Smooth muscle cell (in vitro differentiated cells): Measurements from ENCODE around the gene EZR. TPM values are rescaled to one million over a fixed set of nuclear protein-coding genes. Genes with fewer than 3 reads are reported as not detected.

ENCODE experiments used
- DNase-seq: peaks from one replicate; lab custom pipeline; 2025; ENCODE audit not compliant: unreplicated experiment; lab: John Stamatoyannopoulos, UW
- H2AFZ ChIP-seq: fragments of 200-600 bp; sonication (generic); 2 replicates; pipeline ENCODE4 v1.6.0; 2016; ENCODE audit warnings: antibody characterized with exemption, low read depth, mild to moderate bottlenecking
- H3F3A ChIP-seq: fragments of 200-600 bp; sonication (generic); 2 replicates; pipeline ENCODE4 v1.6.0; 2017; ENCODE audit warnings: antibody characterized with exemption, low read depth
- H3K27ac ChIP-seq: fragments of 200-600 bp; sonication (generic); 2 replicates; pipeline ENCODE4 v1.5.1; 2016; ENCODE audit warnings: low read depth, mild to moderate bottlenecking
- H3K27me3 ChIP-seq: fragments of 200-600 bp; sonication (generic); 2 replicates; pipeline ENCODE4 v1.6.1; 2016; ENCODE audit warnings: low read depth, mild to moderate bottlenecking
- H3K36me3 ChIP-seq: fragments of 200-600 bp; sonication (generic); 2 replicates; pipeline ENCODE4 v1.5.1; 2016; ENCODE audit warnings: low read depth
- H3K4me1 ChIP-seq: fragments of 200-600 bp; sonication (generic); 2 replicates; pipeline ENCODE4 v1.5.1; 2016; ENCODE audit warnings: low read depth
- H3K4me2 ChIP-seq: fragments of 200-600 bp; sonication (generic); 2 replicates; pipeline ENCODE4 v1.6.0; 2016; ENCODE audit warnings: mild to moderate bottlenecking
- H3K4me3 ChIP-seq: fragments of 200-600 bp; sonication (generic); 2 replicates; pipeline ENCODE4 v1.5.1; 2016; ENCODE audit warnings: mild to moderate bottlenecking
- H3K79me2 ChIP-seq: fragments of 200-600 bp; sonication (generic); 2 replicates; pipeline ENCODE4 v1.6.0; 2016; ENCODE audit warnings: low read depth, mild to moderate bottlenecking
- H3K9ac ChIP-seq: fragments of 200-600 bp; sonication (generic); 2 replicates; pipeline ENCODE4 v1.6.0; 2016; ENCODE audit warnings: low read depth
- H3K9me3 ChIP-seq: fragments of 200-600 bp; sonication (generic); replicated peaks from 2 replicates; pipeline ENCODE4 v1.5.1; 2016; ENCODE audit warnings: low read depth
- H4K20me1 ChIP-seq: fragments of 200-600 bp; sonication (generic); 2 replicates; pipeline ENCODE4 v1.6.0; 2016; ENCODE audit warnings: low read depth
- WGBS: methylation state at CpG from one replicate; pipeline ENCODE4 v1.1.7; 2016; ENCODE audit warnings: low lambda C conversion rate; 5-methylcytosine and 5-hydroxymethylcytosine counted together
- polyA plus RNA-seq: library from polyadenylated mRNA; unstranded; fragments of >200 nt; fragmentation: Nextera tagmentation; extraction: Ambion mirVana; gene quantifications from 2 replicates; pipeline ENCODE4 v1.2.1, GENCODE V29; 2016
- total RNA-seq: library from RNA; depleted of rRNA; stranded (reverse); fragments of >200 nt; gene quantifications from 2 replicates; pipeline ENCODE4 v1.2.3, GENCODE V29; 2014
- TF ChIP-seq, protein P1 (sequence below): fragments of 200-600 bp; sonication (generic); IDR thresholded peaks from 2 replicates; pipeline ENCODE4 v1.5.1; 2017; ENCODE audit warnings: borderline replicate concordance, mild to moderate bottlenecking, antibody characterized with exemption; ENCODE audit not compliant: insufficient read depth, poor library complexity, severe bottlenecking

The EZR gene
- total and polyA plus RNA-seq, 2 experiments from 2014 or later = 55.0 to 113 TPM

DNA sequence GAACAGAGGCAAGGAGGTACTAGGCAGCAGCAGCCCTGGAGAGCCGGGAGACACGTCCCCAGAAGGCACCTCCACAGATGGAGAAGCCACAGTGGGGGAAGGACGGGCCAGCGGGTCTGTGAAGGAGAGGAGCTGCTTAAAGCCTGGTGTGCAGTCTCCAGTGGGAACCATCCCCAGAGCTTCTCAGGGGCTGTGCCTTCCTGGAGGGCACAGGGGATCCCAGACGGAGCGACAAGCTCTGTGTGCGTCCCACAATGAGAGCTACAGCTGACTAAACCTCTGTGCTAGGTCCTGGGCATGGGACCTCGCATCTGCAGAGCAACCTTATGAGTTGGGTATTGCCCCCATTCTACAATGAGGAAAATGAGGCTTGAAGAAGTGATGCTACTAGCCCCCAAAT is 50.7 kb downstream of the EZR start:
- Histone ChIP-seq H3K9ac (no peak overlapping the region), H4K20me1 (peaks cover 7% of the 10 kb centered on the region), H3K9me3 (no peaks in the 10 kb centered on the region), H3K27me3 (no peaks in the 10 kb centered on the region), H3K36me3 (no peaks in the 10 kb centered on the region), H2AFZ (no peak overlapping the region), H3K27ac (no peak overlapping the region), H3K4me3 (no peak overlapping the region), H3K79me2 (no peaks in the 10 kb centered on the region), H3K4me1 (no peaks in the 10 kb centered on the region), H3F3A (no peaks in the 10 kb centered on the region), H3K4me2 (no peak overlapping the region)
- DNase-seq = no peak
- TF ChIP-seq, protein P1, sequence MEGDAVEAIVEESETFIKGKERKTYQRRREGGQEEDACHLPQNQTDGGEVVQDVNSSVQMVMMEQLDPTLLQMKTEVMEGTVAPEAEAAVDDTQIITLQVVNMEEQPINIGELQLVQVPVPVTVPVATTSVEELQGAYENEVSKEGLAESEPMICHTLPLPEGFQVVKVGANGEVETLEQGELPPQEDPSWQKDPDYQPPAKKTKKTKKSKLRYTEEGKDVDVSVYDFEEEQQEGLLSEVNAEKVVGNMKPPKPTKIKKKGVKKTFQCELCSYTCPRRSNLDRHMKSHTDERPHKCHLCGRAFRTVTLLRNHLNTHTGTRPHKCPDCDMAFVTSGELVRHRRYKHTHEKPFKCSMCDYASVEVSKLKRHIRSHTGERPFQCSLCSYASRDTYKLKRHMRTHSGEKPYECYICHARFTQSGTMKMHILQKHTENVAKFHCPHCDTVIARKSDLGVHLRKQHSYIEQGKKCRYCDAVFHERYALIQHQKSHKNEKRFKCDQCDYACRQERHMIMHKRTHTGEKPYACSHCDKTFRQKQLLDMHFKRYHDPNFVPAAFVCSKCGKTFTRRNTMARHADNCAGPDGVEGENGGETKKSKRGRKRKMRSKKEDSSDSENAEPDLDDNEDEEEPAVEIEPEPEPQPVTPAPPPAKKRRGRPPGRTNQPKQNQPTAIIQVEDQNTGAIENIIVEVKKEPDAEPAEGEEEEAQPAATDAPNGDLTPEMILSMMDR = no peak
- WGBS = 93% methylated on average over 8 of the region's 8 CpGs

DNA sequence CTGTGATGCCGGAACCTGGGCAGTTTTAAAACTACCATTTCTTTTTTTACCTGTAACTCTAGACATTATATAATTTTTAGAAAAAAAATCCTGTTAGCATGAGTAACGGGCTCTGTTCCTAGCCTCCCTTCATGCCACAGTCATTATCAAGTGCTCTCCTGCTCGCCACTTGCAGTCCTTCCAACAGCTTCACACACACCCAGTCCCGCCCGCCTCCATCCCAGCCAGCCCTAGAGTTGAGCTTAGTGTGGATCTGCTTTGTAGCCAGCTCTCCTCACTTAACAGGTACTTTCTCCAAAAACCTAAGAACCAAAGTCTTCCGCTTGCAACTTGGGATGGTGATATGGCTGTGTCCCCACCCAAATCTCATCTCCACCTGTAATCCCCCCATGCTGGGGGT is 51.5 kb downstream of the EZR start:
- no peaks in the 10 kb centered on the region for H3K36me3 ChIP-seq
- TF ChIP-seq, protein P1 = no peak
- H3K27ac ChIP-seq = no peak overlapping the region

DNA sequence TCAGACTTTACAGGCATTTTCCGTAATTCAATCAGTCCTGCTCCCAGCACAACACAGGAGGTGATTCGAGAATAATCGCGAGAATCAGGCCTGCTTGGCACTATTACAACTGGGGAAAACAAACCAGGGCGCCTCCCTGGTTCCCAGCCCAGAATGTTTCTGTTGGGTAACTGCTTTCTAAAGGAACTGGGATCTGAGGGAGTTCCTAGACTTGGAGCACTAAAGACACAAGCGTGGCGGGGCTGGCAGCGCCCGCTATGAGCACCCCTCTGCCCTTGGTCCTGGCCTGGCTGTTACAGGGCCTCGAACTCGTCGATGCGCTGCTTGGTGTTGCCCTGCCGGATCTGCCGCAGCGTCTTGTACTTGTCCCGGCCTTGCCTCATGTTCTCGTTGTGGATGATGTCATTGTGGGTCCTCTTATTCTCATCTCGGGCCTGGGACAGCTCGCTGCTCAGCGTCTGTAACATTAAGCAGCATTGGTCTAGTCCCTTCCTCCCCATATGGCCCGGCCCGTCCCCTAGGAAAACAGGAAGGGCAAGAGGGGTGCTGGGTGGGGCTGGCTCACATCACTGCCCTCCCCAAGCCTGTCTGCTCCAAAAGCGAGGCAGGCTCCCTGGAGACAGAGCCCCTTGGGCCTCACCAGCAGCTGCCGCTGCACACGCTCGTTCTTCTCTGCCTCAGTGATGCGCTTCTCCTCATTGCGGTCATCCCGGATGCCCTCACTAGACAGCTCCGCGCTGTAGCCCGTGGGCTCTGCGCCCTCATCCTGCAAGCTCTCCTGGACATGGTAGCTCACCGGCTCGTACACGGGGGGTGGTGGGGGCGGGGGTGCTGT is 52.3 kb downstream of the EZR start:
- H2AFZ ChIP-seq = no peak overlapping the region
- H3K79me2 ChIP-seq = no peaks in the 10 kb centered on the region
- H3K27ac ChIP-seq = no peak overlapping the region
- H3K9me3 ChIP-seq = no peaks in the 10 kb centered on the region
- 97% methylated on average over 38 of the region's 38 CpGs for WGBS
- peaks cover under 1% of the 10 kb centered on the region for H4K20me1 ChIP-seq
- H3F3A ChIP-seq = no peaks in the 10 kb centered on the region
- no peaks in the 10 kb centered on the region for H3K36me3 ChIP-seq
- no peak overlapping the region for H3K4me3 ChIP-seq
- TF ChIP-seq, protein P1 = no peak
- no peak overlapping the region for H3K9ac ChIP-seq
- no peak overlapping the region for H3K4me2 ChIP-seq
- DNase-seq = no peak
- no peaks in the 10 kb centered on the region for H3K27me3 ChIP-seq
- H3K4me1 ChIP-seq = no peaks in the 10 kb centered on the region

More for the DNA sequence above, 51.5 kb downstream of the EZR start:
- H3K4me3 ChIP-seq = no peak overlapping the region
- no peak overlapping the region for H3K9ac ChIP-seq
- 94% methylated on average over 6 of the region's 6 CpGs for WGBS
- H4K20me1 ChIP-seq = peaks cover 7% of the 10 kb centered on the region
- no peaks in the 10 kb centered on the region for H3K9me3 ChIP-seq
- H3F3A ChIP-seq = no peaks in the 10 kb centered on the region
- no peaks in the 10 kb centered on the region for H3K27me3 ChIP-seq
- H3K79me2 ChIP-seq = no peaks in the 10 kb centered on the region
- DNase-seq = no peak
- no peak overlapping the region for H2AFZ ChIP-seq
- no peaks in the 10 kb centered on the region for H3K4me1 ChIP-seq
- H3K4me2 ChIP-seq = no peak overlapping the region
